Measurements from ENCODE around the gene DNMBP. TPM values are rescaled to one million over a fixed set of nuclear protein-coding genes. Genes with fewer than 3 reads are reported as not detected.

Gene DNMBP
- total RNA-seq, 1 experiment from 2014 or later = 60.3 TPM

DNA sequence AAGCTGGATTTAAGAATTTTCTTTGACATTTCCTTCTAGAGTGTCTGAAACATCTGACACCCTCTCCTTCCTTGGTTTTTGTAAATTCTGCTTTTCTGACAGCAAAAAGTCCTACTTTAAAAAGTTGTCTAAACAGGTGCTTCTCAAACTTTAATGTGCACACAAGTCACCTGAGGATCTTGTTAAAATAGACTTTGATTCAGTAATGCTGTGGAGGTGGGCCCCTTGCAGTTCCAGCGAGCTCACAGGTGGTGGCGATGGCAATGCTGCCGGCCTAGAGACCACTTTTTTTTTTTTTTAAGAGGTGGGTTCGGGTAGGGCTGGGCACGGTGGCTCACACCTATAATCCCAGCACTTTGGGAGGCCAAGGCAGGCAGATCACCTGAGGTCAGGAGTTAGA, 150.2 kb downstream of the DNMBP start:
- no peak overlapping the region for H3K9ac ChIP-seq (ENCODE audit: low read length)
- no peaks in the 10 kb centered on the region for H3K9me2 ChIP-seq (ENCODE audit: insufficient read depth)
- RAD21 ChIA-PET (ENCODE audit: low non-redundant PET in 1 of 2, low total read pairs in 2 of 2, uncharacterized antibody in 2 of 2, unreplicated experiment in 2 of 2) = interaction anchor here (0.7 to 1.5 kb wide), 6 partner anchors 11 to 297 kb away, joined by 3 to 6 read pairs (median 4); no protein-coding TSS in a partner anchor
- CTCF ChIA-PET = interaction anchor here (0.8 to 2.9 kb wide), 12 partner anchors 10 to 1019 kb away, joined by 3 to 38 read pairs (median 4); no protein-coding TSS in a partner anchor
- peak; percentile 94 for ATAC-seq
- H3K27me3 ChIP-seq (ENCODE audit: insufficient read depth, low read length) = no peaks in the 10 kb centered on the region
- TF ChIP-seq, protein P1, sequence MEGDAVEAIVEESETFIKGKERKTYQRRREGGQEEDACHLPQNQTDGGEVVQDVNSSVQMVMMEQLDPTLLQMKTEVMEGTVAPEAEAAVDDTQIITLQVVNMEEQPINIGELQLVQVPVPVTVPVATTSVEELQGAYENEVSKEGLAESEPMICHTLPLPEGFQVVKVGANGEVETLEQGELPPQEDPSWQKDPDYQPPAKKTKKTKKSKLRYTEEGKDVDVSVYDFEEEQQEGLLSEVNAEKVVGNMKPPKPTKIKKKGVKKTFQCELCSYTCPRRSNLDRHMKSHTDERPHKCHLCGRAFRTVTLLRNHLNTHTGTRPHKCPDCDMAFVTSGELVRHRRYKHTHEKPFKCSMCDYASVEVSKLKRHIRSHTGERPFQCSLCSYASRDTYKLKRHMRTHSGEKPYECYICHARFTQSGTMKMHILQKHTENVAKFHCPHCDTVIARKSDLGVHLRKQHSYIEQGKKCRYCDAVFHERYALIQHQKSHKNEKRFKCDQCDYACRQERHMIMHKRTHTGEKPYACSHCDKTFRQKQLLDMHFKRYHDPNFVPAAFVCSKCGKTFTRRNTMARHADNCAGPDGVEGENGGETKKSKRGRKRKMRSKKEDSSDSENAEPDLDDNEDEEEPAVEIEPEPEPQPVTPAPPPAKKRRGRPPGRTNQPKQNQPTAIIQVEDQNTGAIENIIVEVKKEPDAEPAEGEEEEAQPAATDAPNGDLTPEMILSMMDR (IDR thresholded peaks at IDR 0.05 in 2 of 3, conservative IDR thresholded peaks at IDR 0.05 in 1 of 3; ENCODE audit: borderline replicate concordance in 1 of 3, insufficient read depth in 1 of 3, low read depth in 2 of 3, low read length in 2 of 3) = peak; percentile 75 to 81 (median 79)
- TF ChIP-seq CBX3 (IDR thresholded peaks at IDR 0.05; ENCODE audit: low read depth) (peak; percentile 58; the same call in 1 of the 2 replicates), RAD21 (IDR thresholded peaks at IDR 0.05; ENCODE audit: low read depth) (peak; percentile 75)
- TF ChIP-seq, protein P2, sequence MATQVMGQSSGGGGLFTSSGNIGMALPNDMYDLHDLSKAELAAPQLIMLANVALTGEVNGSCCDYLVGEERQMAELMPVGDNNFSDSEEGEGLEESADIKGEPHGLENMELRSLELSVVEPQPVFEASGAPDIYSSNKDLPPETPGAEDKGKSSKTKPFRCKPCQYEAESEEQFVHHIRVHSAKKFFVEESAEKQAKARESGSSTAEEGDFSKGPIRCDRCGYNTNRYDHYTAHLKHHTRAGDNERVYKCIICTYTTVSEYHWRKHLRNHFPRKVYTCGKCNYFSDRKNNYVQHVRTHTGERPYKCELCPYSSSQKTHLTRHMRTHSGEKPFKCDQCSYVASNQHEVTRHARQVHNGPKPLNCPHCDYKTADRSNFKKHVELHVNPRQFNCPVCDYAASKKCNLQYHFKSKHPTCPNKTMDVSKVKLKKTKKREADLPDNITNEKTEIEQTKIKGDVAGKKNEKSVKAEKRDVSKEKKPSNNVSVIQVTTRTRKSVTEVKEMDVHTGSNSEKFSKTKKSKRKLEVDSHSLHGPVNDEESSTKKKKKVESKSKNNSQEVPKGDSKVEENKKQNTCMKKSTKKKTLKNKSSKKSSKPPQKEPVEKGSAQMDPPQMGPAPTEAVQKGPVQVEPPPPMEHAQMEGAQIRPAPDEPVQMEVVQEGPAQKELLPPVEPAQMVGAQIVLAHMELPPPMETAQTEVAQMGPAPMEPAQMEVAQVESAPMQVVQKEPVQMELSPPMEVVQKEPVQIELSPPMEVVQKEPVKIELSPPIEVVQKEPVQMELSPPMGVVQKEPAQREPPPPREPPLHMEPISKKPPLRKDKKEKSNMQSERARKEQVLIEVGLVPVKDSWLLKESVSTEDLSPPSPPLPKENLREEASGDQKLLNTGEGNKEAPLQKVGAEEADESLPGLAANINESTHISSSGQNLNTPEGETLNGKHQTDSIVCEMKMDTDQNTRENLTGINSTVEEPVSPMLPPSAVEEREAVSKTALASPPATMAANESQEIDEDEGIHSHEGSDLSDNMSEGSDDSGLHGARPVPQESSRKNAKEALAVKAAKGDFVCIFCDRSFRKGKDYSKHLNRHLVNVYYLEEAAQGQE (IDR thresholded peaks at IDR 0.05; ENCODE audit: low read depth) = no peak
- H3K36me3 ChIP-seq (ENCODE audit: control insufficient read depth in 1 of 2, insufficient read depth in 2 of 2, low read length in 2 of 2) = no peaks in the 10 kb centered on the region
- DNase-seq (ENCODE audit: low read depth, low spot score) = peak; percentile 60
- intact Hi-C loops (cut with micrococcal nuclease) = loop anchor here (5.0 to 10.0 kb wide), 3 partner anchors 108 to 655 kb away; partner anchors contain the start of genes DNMBP and SEC31B
- H3K4me1 ChIP-seq (ENCODE audit: control insufficient read depth in 1 of 2, insufficient read depth in 2 of 2, low read length in 2 of 2) = peaks cover 3 to 8% of the 10 kb centered on the region in 2 experiments; a peak in 2 of 4 replicates
- no peaks in the 10 kb centered on the region for H3K9me3 ChIP-seq (ENCODE audit: control insufficient read depth in 1 of 2, insufficient read depth in 1 of 2, low read depth in 1 of 2, low read length in 2 of 2)
- POLR2A ChIA-PET = interaction anchor here (1.4 to 1.5 kb wide), 2 partner anchors 147 to 185 kb away, joined by 3 to 11 read pairs; no protein-coding TSS in a partner anchor
- no peaks in the 10 kb centered on the region for H4K20me1 ChIP-seq (ENCODE audit: insufficient read depth)
- BruUV-seq (replicated peaks) = no TSS peak
- H3K4me3 ChIP-seq (replicated peaks in 1 of 2; ENCODE audit: low read depth in 1 of 2, low read length in 2 of 2) = no peak overlapping the region
- H3K79me2 ChIP-seq (ENCODE audit: insufficient read depth, low read length) = no peaks in the 10 kb centered on the region
- H3K4me2 ChIP-seq (ENCODE audit: low read length) = peak overlapping the region; percentile 35
- peak overlapping the region; percentile 32 for H2AFZ ChIP-seq (ENCODE audit: low read depth, low read length, poor library complexity, severe bottlenecking)
- H3K27ac ChIP-seq (ENCODE audit: low read depth, low read length) = no peak overlapping the region
